NCI-H1930 (cell line): Measurements from ENCODE around the gene LSM7.

Source experiments
- DNase-seq, 2 experiments: peaks; one replicate each; lab custom pipeline; 2025; lab: John Stamatoyannopoulos, UW

Gene LSM7

GRCh38 chr19:2328401-2329148, at the start of gene LSM7, which contains the start of gene SPPL2B:
TSS of gene LSM7 (minus strand) at chr19:2328586. CDS start at chr19:2328566, 20 bp downstream.
TSS of gene SPPL2B (plus strand) at chr19:2328684. CDS start at chr19:2328710, 26 bp downstream.
- DNase-seq, result peak; percentile 65 to 89

DNA sequence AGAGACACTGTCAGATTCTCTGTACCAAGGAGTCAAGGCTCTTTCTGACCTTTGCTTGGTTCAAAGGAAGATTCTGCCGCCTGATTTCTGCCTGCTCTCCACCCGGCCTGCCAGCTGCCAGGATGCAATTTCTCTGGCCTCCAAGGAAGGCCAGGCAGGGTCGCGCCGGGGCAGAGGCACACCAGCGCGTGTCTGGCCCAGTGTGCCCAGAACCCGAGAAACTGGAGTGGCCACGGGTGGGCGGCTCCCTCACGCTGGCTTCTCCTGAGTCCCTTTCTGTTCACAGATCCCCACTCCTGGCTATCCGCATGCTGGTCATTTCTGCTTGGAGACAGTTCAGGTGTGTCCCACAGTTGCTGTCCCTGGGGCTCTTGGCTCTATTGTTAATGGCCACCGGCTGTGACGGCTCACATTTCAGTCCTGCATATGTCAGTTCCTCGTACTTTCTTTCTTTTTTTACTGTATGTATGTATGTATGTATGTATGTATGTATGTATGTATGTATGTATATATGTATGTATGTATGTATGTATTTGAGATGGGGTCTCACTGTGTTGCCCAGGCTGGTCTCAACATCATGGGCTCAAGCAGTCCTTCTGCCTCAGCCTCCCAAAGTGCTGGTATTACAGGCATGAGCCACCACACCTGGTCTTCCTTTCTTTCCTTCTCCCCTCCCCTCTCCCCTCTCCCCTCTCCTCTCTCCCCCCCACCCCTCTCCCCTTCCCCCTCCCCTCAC, 48.6 kb upstream of the LSM7 start:
- DNase-seq, result no peak

GRCh38 chr19:2375353-2376121, 47.2 kb upstream of the LSM7 start:
- no peak for DNase-seq

DNA sequence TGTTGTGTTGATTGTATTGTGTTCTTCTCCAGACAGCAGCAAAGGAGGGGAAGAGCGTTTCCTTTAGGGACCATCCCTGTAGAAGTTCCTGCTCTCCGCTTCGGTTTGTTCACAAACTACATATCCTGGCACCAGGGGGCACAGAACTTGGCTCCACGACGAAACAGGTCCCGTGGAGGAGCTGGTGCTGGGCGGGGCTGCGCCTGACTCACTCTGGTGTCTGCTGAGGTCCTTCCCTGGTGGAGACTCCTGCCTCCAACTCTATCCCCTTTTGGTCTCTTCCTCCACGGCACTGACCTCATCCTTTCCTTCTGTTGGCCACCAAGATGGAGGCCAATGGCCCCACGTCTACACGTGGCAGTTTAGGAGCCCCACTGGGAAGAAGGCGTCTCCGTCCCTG, 46.4 kb upstream of the LSM7 start:
- no peak for DNase-seq

DNA sequence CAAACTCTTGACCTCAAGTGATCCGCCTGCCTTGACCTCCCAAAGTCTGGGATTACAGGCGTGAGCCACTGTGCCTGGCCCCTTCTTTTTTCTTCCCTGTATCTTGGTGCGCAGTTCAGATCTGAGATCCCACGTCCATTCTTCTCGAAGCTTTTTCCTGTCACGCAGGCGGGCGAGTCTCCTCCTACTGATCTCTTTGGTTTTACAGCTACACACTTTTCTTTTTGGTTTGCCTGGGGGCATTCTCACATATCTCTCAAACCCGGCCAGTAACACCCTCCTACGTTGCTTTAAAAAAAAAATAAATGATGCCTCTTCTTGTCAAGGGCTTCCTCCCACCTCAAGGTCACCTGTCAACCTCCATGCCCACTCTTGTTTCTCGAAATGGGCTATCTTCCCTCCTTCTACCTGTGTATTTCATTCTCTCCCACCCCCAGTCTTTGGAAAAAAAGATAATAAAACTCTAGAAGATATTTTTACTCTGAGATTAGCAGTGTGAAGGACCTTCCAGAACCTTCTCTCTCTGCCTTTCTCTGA, 43.8 kb upstream of the LSM7 start:
- no peak for DNase-seq

GRCh38 chr19:2371656-2372055, 43.3 kb upstream of the LSM7 start:
- no peak for DNase-seq

DNA sequence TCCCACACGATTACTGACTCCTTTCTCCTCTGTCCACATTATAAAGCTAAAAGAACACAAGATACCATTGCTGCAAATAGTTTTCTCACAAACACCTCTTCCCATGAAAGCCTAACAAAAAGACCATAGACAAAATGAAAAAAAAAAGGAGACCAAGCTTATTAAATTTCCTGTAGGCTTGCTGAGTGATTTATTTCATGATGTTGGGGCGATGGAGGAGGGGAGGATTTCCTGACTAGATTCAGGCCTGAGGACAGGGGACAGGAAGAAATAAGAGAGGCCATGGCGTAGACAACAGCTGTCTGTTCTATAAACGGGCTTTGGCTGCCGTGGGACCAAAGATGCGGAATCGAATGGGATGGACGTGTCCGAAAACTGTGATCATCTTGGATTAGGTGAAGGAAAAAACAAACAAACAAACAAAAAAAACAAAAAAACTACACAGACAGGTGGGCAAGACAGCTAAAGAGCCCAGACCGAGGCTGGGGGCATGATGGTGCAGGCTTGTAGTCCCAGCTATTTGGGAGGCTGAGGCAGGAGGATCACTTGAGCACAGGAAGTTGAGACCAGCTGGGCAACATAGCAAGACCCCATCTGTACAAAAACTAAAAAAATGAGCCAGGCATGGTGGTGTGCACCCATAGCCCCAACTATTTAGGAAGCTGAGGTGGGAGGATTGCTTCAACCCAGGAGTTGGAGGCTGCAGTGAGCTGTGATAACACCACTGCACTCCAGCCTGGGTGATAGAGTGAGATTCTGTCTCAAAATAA, 37.0 kb upstream of the LSM7 start:
- DNase-seq, result no peak

- DNase-seq, result no peak
Measured at GRCh38 chr19:2363419-2363818, 35.0 kb upstream of the LSM7 start.

DNA sequence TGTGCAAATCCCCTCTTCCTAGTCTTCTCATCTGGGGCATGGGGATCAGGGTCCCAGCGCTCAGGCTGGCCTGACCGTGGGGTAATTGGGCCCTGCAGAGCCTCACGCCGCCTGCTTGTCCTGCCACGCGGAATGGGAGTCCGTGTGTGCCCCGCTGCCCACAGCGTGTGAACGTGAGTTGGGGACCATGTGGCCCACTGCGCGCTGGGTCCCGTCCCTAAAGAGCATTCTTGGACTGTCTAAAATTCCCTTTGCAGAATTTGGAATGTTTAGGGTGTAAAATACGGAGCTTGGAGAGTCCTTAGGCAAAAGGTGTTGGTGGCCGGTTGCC, 34.5 kb upstream of the LSM7 start:
- DNase-seq, result no peak

GRCh38 chr19:2362046-2362969, 33.9 kb upstream of the LSM7 start:
- DNase-seq, result no peak

- no peak for DNase-seq
Measured at GRCh38 chr19:2361246-2362045, 33.1 kb upstream of the LSM7 start.

DNA sequence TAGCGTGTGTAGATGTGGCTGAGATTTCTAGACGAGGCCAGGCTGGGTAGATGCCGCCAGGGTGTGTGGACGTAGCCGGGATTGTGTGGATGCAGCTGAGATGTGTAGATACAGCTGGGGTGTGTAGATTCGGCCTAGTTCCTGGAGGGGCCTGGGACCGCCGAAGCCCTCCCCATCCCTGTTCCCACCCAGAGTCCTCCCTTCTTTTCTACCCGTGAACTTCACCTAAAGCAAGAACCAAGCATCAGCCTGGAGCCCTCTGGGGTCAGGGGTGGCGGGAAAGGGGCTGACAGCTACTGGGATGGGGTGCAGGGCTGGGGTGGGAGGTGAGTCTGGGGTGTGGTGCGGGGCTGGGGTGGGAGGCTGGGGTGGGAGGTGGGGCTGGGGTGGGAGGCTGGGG, 32.4 kb upstream of the LSM7 start:
- DNase-seq, result no peak

DNA sequence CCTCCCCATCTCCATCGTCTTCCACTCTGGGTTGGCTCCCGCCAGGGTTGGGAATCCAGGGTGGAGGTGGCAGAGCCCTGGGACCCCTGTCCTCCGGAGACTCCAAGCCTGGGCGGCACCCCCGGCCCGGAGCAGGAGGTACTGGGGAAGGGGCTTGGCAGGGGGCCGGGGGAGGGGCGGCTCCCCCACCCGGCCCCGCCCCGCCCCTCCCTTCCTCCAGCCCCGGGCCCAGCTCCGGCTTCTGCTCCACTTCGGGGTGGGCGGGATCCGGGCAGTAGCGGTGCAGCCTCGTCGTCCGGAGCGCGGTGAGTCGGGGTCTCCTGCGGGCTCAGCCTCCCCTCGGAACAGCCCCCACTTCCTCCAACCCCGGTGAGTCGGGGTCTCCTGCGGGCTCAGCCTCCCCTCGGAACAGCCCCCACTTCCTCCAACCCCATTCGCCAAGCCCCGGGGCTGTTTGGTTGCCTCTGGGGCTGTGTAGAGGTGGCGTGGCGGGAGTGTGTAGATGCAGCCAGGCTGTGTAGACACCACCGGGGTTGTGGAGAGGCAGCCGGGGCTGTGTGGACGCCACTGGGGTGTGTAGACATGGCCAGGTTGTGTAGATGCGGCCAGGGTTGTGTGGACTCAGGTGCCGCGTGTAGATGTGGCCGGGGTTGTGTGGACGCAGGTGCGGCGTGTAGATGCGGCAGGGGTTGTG, 31.8 kb upstream of the LSM7 start, which contains the start of gene TMPRSS9:
Gene TMPRSS9 (plus strand): TSS at position 274 of the 694 bp plus-strand sequence. CDS start 29,521 bp downstream, outside the sequence.
- DNase-seq, result no peak

- DNase-seq, result no peak
Measured at GRCh38 chr19:2358548-2359173, 30.3 kb upstream of the LSM7 start.

- no peak for DNase-seq
Measured at GRCh38 chr19:2357279-2358206, 29.2 kb upstream of the LSM7 start.

- DNase-seq, result no peak
Measured at GRCh38 chr19:2356036-2356646, 27.8 kb upstream of the LSM7 start.
